B cell (primary cell): Measurements from ENCODE around the gene SEPTIN5. TPM values are rescaled to one million over a fixed set of nuclear protein-coding genes. Genes with fewer than 3 reads are reported as not detected.
A peak's percentile ranks its signal among the peaks of the same experiment; 100 is the strongest.

Experiments
- ATAC-seq: fragments of 200-7000 bp; cut with Tn5 transposase; one replicate; pipeline ENCODE4 v1.10.0; 2021; ENCODE audit warnings: low read depth, mild to moderate bottlenecking, moderate number of reproducible peaks, moderate library complexity
- CTCF ChIA-PET: fragments of 350-600 bp; sonication (Branson Sonifier 250); formaldehyde crosslinking; loops from one replicate; lab custom pipeline; 2021; ENCODE audit warnings: antibody characterized with exemption, inconsistent platforms; lab: Charles Lee
- POLR2A ChIA-PET: fragments of 350-600 bp; sonication (Branson Sonifier 250); formaldehyde crosslinking; loops from one replicate; lab custom pipeline; 2021; ENCODE audit warnings: antibody characterized with exemption; lab: Charles Lee
- DNase-seq: peaks from one replicate; pipeline ENCODE4 v3.0.0; 2013
- H2AFZ ChIP-seq: 2 replicates; pipeline ENCODE4 v1.6.1; 2012; ENCODE audit warnings: mild to moderate bottlenecking, low read depth, low read length; ENCODE audit not compliant: insufficient read depth, poor library complexity, severe bottlenecking
- H3K27ac ChIP-seq, 2 donors: 1 replicate in 1 of 2; 2 replicates in 1 of 2; pipeline ENCODE4 v1.5.1; 2012 to 2013; ENCODE audit warnings: low read length in 2 of 2, mild to moderate bottlenecking in 2 of 2, moderate library complexity in 1 of 2
- H3K27me3 ChIP-seq, 4 experiments: fragments of 200-600 bp in 1 of 4; sonication (generic) in 1 of 4; replicated peaks in 1 of 4; 1 replicate in 2 of 4; 2 replicates in 2 of 4; pipeline versions ENCODE4 v1.6.1 to v1.7.0; 2013 to 2016; ENCODE audit warnings: low read length in 3 of 4, mild to moderate bottlenecking in 2 of 4, mixed read lengths in 1 of 4, moderate library complexity in 1 of 4; ENCODE audit not compliant: insufficient read depth in 4 of 4, control insufficient read depth in 3 of 4; ENCODE audit errors: control extremely low read depth in 1 of 4
- H3K36me3 ChIP-seq, 2 experiments: replicated peaks in 1 of 2; 1 replicate in 1 of 2; 2 replicates in 1 of 2; pipeline versions ENCODE4 v1.6.1 to v1.7.1; 2013; ENCODE audit warnings: low read length in 1 of 2; ENCODE audit not compliant: insufficient read depth in 2 of 2, control insufficient read depth in 1 of 2; ENCODE audit errors: control extremely low read depth in 1 of 2, extremely low read depth in 1 of 2
- H3K4me1 ChIP-seq, 2 donors: fragments of 200-600 bp in 1 of 2; sonication (generic) in 1 of 2; 1 replicate in 1 of 2; 2 replicates in 1 of 2; pipeline versions ENCODE4 v1.5.1 to v1.6.1; 2013 to 2017; ENCODE audit warnings: low read length in 2 of 2; ENCODE audit not compliant: control insufficient read depth in 2 of 2, insufficient read depth in 2 of 2
- H3K4me2 ChIP-seq: replicated peaks from 2 replicates; pipeline ENCODE3; 2012; ENCODE audit warnings: mild to moderate bottlenecking, low read depth, low read length; ENCODE audit not compliant: poor library complexity, severe bottlenecking
- H3K4me3 ChIP-seq, 5 experiments: fragments of 200-600 bp in 1 of 5; sonication (generic) in 1 of 5; 1 replicate in 3 of 5; 2 replicates in 2 of 5; pipeline versions ENCODE4 v1.5.1 to v1.7.0; 2011 to 2016; ENCODE audit warnings: low read length in 4 of 5, mild to moderate bottlenecking in 4 of 5, low read depth in 2 of 5, control low read depth in 1 of 5, moderate library complexity in 1 of 5; ENCODE audit not compliant: insufficient read depth in 1 of 5; ENCODE audit errors: control extremely low read depth in 1 of 5, extremely low read depth in 1 of 5
- H3K79me2 ChIP-seq: fragments of 200-600 bp; sonication (generic); one replicate; pipeline ENCODE4 v1.6.0; 2016; ENCODE audit warnings: low read length; ENCODE audit not compliant: control insufficient read depth, insufficient read depth
- H3K9ac ChIP-seq: fragments of 200-600 bp; sonication (generic); 2 replicates; pipeline ENCODE4 v1.6.1; 2017; ENCODE audit warnings: mild to moderate bottlenecking, low read length, moderate library complexity
- H3K9me3 ChIP-seq, 3 donors: one replicate each; pipeline versions ENCODE4 v1.6.1 to v1.7.1; 2013; ENCODE audit warnings: low read length in 2 of 3; ENCODE audit not compliant: control insufficient read depth in 2 of 3, insufficient read depth in 1 of 3; ENCODE audit errors: control extremely low read depth in 1 of 3
- H4K20me1 ChIP-seq: 2 replicates; pipeline ENCODE4 v1.6.0; 2012; ENCODE audit warnings: mild to moderate bottlenecking, low read length; ENCODE audit not compliant: insufficient read depth, control insufficient read depth, poor library complexity, severe bottlenecking
- H3K27ac Mint-ChIP-seq: one replicate; pipeline ENCODE4 v1.8.0; 2021; ENCODE audit warnings: mixed read lengths
- H3K27me3 Mint-ChIP-seq: one replicate; pipeline ENCODE4 v1.8.0; 2021; ENCODE audit warnings: mixed read lengths
- H3K4me1 Mint-ChIP-seq: one replicate; pipeline ENCODE4 v1.8.0; 2021; ENCODE audit warnings: mixed read lengths
- H3K4me3 Mint-ChIP-seq: one replicate; pipeline ENCODE4 v1.8.0; 2021; ENCODE audit warnings: mixed read lengths
- H3K9me3 Mint-ChIP-seq: one replicate; pipeline ENCODE4 v1.8.0; 2022; ENCODE audit warnings: mixed read lengths; ENCODE audit not compliant: insufficient read depth
- EZH2 ChIP-seq: IDR thresholded peaks from 2 replicates; pipeline ENCODE4 v1.6.1; 2012; ENCODE audit warnings: borderline replicate concordance, low read depth, mild to moderate bottlenecking, moderate library complexity, low read length; ENCODE audit not compliant: insufficient read depth, poor library complexity, severe bottlenecking
- WGBS: methylation state at CpG from one replicate; pipeline ENCODE4 v1.1.5; 2013; ENCODE audit warnings: missing lambda C conversion rate; ENCODE audit not compliant: insufficient coverage; 5-methylcytosine and 5-hydroxymethylcytosine counted together
- intact Hi-C: fragments of 100-400 bp; cut with micrococcal nuclease; formaldehyde crosslinking; loops from one replicate; pipeline ENCODE4 v1.10.0; 2022
- polyA plus RNA-seq: library from polyadenylated mRNA; depleted of rRNA; stranded (reverse); fragments of >200 nt; gene quantifications from 2 replicates; pipeline ENCODE4 v1.2.3, GENCODE V29; 2012
- total RNA-seq, 2 donors: library from RNA; stranded (reverse); fragments of 120-200 nt in 1 of 2; gene quantifications; 1 replicate in 1 of 2; 2 replicates in 1 of 2; pipeline versions ENCODE4 v1.2.3 to v1.2.4, GENCODE V29; 2013 to 2022
- TF ChIP-seq, protein P1 (sequence below): fragments of 200-600 bp; IDR thresholded peaks from one replicate; pipeline ENCODE4 v1.8.0; 2022; ENCODE audit warnings: antibody characterized with exemption, mild to moderate bottlenecking

SEPTIN5 gene
- total and polyA plus RNA-seq, 2 donors (not counting 1 experiment from before 2014, with no cell fraction given), result 0.06 TPM; not detected in 1

DNA sequence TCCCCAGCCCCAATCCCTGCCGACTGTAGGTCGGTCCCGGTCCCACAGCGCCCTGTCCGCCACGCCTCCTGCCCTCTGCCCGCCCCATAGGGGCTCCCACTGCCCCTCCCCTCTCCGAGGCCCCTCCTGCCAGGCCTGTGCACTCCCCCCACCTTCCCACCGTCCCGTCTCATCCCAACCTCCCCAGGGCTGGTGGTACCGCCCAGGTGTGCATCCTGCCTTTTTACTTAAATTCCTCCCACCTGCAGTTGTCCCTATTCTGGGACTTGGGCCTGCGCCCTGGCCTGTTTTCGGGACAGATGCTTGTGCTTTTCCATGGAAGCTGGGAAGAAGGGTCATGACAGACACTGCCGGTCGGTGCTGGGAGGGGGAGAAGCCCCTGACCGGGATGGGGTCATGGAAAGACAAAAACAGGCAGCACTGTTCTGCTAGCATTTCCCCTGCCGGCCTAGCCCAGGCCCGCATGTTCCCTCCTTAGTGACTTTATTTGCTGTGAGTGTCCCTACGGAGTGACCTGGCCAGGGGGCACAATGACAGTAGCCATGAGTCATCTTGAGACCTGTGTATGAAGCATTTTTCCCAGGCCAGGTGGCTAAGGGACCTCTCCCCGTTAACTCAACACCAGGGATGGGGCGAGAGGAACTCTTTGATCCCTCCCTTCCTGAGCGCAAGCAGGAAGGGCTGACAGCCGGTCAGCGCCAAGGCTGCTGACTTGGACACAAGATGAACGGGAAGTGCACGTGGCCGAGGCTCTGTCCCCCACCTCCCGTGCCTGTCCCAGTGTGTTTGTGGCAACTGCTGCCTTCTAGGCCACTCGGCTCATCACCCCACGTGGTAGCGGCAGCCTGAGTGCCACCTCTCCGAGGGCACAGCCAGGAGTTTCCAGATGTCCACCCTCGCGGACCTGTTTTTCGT is 53.4 kb downstream of the SEPTIN5 start:
- Mint-ChIP-seq H3K4me3 (peak overlapping the region; percentile 46), H3K27ac (no peak overlapping the region), H3K27me3 (peaks cover 62% of the 10 kb centered on the region), H3K4me1 (peaks cover 27% of the 10 kb centered on the region), H3K9me3 (no peaks in the 10 kb centered on the region)
- H3K4me1 ChIP-seq, result peaks cover 18 to 30% of the 10 kb centered on the region in 2 donors
- no peaks in the 10 kb centered on the region for H3K79me2 ChIP-seq
- peak overlapping the region; percentile 83 for H3K4me2 ChIP-seq
- ChIA-PET POLR2A (no interaction called here), CTCF (no interaction called here)
- TF ChIP-seq EZH2, result no peak
- TF ChIP-seq, protein P1, sequence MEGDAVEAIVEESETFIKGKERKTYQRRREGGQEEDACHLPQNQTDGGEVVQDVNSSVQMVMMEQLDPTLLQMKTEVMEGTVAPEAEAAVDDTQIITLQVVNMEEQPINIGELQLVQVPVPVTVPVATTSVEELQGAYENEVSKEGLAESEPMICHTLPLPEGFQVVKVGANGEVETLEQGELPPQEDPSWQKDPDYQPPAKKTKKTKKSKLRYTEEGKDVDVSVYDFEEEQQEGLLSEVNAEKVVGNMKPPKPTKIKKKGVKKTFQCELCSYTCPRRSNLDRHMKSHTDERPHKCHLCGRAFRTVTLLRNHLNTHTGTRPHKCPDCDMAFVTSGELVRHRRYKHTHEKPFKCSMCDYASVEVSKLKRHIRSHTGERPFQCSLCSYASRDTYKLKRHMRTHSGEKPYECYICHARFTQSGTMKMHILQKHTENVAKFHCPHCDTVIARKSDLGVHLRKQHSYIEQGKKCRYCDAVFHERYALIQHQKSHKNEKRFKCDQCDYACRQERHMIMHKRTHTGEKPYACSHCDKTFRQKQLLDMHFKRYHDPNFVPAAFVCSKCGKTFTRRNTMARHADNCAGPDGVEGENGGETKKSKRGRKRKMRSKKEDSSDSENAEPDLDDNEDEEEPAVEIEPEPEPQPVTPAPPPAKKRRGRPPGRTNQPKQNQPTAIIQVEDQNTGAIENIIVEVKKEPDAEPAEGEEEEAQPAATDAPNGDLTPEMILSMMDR, result peak; percentile 8
- intact Hi-C loops, result no loop called here
- 22% methylated on average over 31 of the region's 35 CpGs for WGBS
- peaks cover 0 to 88% (median 51%) of the 10 kb centered on the region in 4 experiments for H3K27me3 ChIP-seq
- no peaks in the 10 kb centered on the region for H3K36me3 ChIP-seq
- H3K4me3 ChIP-seq, result peak overlapping the region in 1 of 5 experiments; percentile 52
- ATAC-seq, result no peak
- no peaks in the 10 kb centered on the region for H4K20me1 ChIP-seq
- H3K9ac ChIP-seq, result no peak overlapping the region
- no peak overlapping the region for H3K27ac ChIP-seq
- H2AFZ ChIP-seq, result peak overlapping the region; percentile 46
- peaks cover 0 to 41% (median 0%) of the 10 kb centered on the region in 3 donors for H3K9me3 ChIP-seq
- DNase-seq, result peak; percentile 18

GRCh38 chr22:19769393-19769715 is 55.1 kb downstream of the SEPTIN5 start:
- Histone ChIP-seq H3K9me3 (peaks cover 0 to 44% (median 0%) of the 10 kb centered on the region in 3 donors), H2AFZ (no peak overlapping the region), H4K20me1 (no peaks in the 10 kb centered on the region), H3K79me2 (no peaks in the 10 kb centered on the region), H3K27me3 (peaks cover 0 to 88% (median 52%) of the 10 kb centered on the region in 4 experiments), H3K4me3 (no peak overlapping the region), H3K4me2 (no peak overlapping the region), H3K36me3 (no peaks in the 10 kb centered on the region), H3K9ac (no peak overlapping the region), H3K4me1 (peaks cover 34 to 46% of the 10 kb centered on the region in 2 donors), H3K27ac (no peak overlapping the region)
- WGBS, result 90% methylated on average over 12 of the region's 12 CpGs
- ChIA-PET POLR2A (no interaction called here), CTCF (interaction anchor here (0.9 to 1.1 kb wide), 2 partner anchors 9 to 39 kb away, joined by 3 read pairs; partner anchors contain the start of gene TBX1)
- H3K9me3 Mint-ChIP-seq, result no peaks in the 10 kb centered on the region
- H3K4me1 Mint-ChIP-seq, result peaks cover 42% of the 10 kb centered on the region
- TF ChIP-seq, protein P1, result no peak
- no peak for TF ChIP-seq EZH2
- no peak overlapping the region for H3K4me3 Mint-ChIP-seq
- ATAC-seq (no peak), DNase-seq (no peak)
- intact Hi-C loops, result no loop called here
- H3K27ac Mint-ChIP-seq, result no peak overlapping the region
- H3K27me3 Mint-ChIP-seq, result peaks cover 69% of the 10 kb centered on the region
